Amniotic epithelial cell (primary cell): ENCODE data around the gene CSNK2A2.
A peak's percentile ranks its signal among the peaks of the same experiment; 100 is the strongest.

Source experiments
- DNase-seq: peaks from one replicate; pipeline ENCODE4 v3.0.0-alpha.2; 2010; ENCODE audit warnings: low read depth

CSNK2A2 gene

GRCh38 chr16:58138852-58139251 lies 59.1 kb downstream of the CSNK2A2 start:
- no peak for DNase-seq

GRCh38 chr16:58137581-58137980 lies 60.3 kb downstream of the CSNK2A2 start:
- DNase-seq = no peak

- peak; percentile 100 for DNase-seq
These were observed 68.6 kb downstream of the CSNK2A2 start, which contains the start of gene CFAP20 for GRCh38 chr16:58129097-58129936. TSS of gene CFAP20 (minus strand) at chr16:58129381. CDS start at chr16:58129115, 266 bp downstream.

- no peak for DNase-seq
These were observed 69.2 kb downstream of the CSNK2A2 start for GRCh38 chr16:58128711-58129096.

GRCh38 chr16:58128181-58128631 lies 69.7 kb downstream of the CSNK2A2 start:
- peak; percentile 24 for DNase-seq

GRCh38 chr16:58127634-58128033 lies 70.3 kb downstream of the CSNK2A2 start:
- DNase-seq = no peak

- DNase-seq = peak; percentile 63
These were observed 70.8 kb downstream of the CSNK2A2 start for GRCh38 chr16:58127033-58127556.

- no peak for DNase-seq
These were observed 71.4 kb downstream of the CSNK2A2 start for GRCh38 chr16:58126451-58126961.

GRCh38 chr16:58125781-58126335 lies 72.0 kb downstream of the CSNK2A2 start:
- no peak for DNase-seq

GRCh38 chr16:58125041-58125440 lies 72.9 kb downstream of the CSNK2A2 start:
- no peak for DNase-seq

GRCh38 chr16:58124601-58124915 lies 73.3 kb downstream of the CSNK2A2 start:
- DNase-seq = peak; percentile 57

GRCh38 chr16:58123896-58124600 lies 73.9 kb downstream of the CSNK2A2 start:
- peak; percentile 38 for DNase-seq

GRCh38 chr16:58121132-58121531 lies 76.8 kb downstream of the CSNK2A2 start:
- DNase-seq = no peak

GRCh38 chr16:58120234-58120633 lies 77.7 kb downstream of the CSNK2A2 start:
- no peak for DNase-seq

- no peak for DNase-seq
These were observed 78.4 kb downstream of the CSNK2A2 start for GRCh38 chr16:58119509-58119845.

GRCh38 chr16:58118801-58119508 lies 79.0 kb downstream of the CSNK2A2 start:
- peak; percentile 26 for DNase-seq

GRCh38 chr16:58116529-58116928 lies 81.4 kb downstream of the CSNK2A2 start:
- no peak for DNase-seq

GRCh38 chr16:58116081-58116480 lies 81.8 kb downstream of the CSNK2A2 start:
- DNase-seq = no peak

- peak; percentile 74 for DNase-seq
These were observed 82.8 kb downstream of the CSNK2A2 start for GRCh38 chr16:58114827-58115825.

- DNase-seq = no peak
These were observed 86.6 kb downstream of the CSNK2A2 start for GRCh38 chr16:58111302-58111627.
